Germinal center (tissue), 1 donor: ENCODE data around the gene UGT3A2.

Experiments used
- DNase-seq: peaks from one replicate; pipeline ENCODE4 v3.0.0; 2012; ENCODE audit warnings: mixed read lengths, low spot score

The UGT3A2 gene, protein sequence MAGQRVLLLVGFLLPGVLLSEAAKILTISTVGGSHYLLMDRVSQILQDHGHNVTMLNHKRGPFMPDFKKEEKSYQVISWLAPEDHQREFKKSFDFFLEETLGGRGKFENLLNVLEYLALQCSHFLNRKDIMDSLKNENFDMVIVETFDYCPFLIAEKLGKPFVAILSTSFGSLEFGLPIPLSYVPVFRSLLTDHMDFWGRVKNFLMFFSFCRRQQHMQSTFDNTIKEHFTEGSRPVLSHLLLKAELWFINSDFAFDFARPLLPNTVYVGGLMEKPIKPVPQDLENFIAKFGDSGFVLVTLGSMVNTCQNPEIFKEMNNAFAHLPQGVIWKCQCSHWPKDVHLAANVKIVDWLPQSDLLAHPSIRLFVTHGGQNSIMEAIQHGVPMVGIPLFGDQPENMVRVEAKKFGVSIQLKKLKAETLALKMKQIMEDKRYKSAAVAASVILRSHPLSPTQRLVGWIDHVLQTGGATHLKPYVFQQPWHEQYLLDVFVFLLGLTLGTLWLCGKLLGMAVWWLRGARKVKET

DNA sequence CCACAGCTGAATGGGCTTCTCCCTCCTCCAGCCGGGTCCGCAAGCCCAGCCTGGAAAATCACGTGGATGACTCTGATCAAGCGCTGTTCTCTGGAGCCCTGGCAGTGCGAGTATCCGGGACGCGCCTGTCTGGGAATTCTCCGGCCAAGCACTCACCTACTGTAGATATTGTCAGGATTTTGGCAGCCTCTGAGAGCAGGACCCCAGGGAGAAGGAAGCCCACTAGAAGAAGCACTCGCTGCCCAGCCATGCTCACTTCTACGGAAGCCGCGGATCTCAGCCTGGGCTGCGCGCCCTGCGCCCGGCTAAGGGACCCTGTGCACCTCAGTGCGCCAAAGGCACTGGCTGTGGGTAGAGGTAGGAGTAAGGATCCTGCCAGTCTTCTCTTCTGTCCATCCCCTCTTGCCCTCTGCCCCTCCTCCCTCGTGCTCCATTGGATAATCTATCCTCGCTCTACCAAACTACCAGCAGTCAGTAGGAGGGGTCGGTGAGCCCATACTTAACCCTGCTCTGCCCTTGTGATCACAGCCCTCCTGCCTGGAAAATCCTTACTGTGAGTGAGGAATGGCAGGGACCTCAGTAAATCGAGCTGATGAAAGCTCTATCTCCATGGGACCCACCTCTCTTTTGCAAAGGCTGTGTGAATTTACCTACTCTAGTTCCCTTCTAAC is at the start of gene UGT3A2:
Gene UGT3A2 (minus strand): TSS at position 343 of the 671 bp plus-strand sequence. CDS start 93 bp downstream, at position 250.
- no peak for DNase-seq

DNA sequence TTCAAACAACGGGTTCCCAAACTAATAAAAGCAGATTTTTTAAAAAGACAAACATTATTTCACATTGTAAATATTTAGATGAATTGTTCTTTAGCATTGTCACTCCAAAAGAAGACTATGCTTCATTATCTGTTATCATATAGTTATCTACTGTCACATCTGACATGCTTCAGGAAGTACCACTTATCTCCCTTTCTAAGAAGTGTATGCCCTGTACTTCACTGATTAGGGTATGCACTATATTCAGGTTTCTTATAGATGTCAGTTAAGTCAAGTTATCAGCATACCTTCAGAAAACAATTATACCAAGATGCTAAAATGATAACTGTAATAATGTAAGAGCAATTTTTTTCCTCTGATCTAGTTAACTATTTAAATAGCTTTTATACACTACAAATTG is 44.6 kb upstream of the UGT3A2 start:
- no peak for DNase-seq

DNA sequence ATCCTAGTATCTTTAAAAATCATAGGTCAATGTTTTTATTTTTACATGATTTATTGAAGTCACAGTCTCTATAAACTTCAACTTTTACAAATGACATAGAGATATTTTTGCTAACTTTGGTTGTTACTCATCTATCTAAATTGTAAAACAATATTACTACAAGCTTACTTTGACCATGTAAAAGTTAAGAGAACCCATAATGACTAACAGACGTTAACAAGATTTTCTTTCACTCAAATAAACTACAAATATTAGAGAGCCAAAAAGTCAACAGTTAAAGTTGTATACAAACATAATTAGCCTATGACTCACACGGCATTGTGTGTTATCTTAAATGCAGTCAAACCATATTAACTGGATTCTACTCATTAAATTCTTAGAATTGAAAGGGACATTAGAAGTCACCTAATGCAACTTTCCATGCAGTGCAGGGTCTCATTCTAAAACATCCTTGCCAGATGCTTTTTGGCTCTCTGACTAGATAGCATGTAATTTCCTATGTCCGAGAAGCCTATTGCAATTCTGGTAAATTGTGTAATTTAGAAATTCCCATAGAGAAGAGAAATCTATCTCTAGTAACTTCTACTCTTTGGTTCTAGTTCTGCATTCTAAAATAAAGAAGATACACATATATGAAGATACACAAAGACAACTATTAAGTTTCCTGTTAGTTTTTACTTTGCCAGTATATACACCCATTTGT is 42.2 kb upstream of the UGT3A2 start:
- DNase-seq = no peak

DNA sequence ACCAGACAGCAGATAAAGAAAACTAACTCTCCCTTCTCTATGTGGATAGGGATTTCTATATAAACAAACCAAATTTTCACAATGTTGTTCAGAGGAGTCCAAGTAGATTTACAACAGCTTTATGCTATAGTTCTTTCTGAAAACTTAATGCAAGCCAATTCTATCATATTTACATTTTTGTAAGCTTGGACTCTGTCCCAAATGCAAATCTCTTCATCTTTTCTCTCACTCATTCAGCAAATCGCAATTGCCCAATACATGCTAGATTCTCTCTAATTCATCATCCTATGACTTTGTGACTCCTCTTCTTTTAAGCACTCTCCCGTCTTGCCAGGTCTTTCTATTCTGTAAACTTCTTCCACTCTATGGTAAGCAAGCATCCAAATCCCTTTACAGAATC is 39.1 kb upstream of the UGT3A2 start:
- no peak for DNase-seq

DNA sequence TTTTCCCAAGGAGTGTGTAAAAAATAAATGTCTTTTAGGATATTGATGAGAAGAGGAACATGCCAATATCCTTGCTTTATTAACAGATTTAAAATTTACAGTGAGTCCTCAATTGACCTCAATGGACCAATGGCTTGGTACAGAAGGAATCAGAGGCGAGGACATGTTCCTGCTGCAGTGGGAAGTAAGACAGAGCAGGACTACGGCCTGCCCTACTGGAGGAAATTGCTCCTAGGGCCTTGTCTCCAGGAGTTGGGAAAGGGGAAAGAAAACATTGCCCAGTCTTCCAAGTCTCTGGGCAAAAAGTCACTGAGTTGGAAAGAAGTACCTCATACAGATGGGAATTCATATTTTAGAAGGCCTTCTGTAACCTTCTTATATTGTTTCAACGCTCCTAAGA is 33.1 kb upstream of the UGT3A2 start:
- no peak for DNase-seq

DNA sequence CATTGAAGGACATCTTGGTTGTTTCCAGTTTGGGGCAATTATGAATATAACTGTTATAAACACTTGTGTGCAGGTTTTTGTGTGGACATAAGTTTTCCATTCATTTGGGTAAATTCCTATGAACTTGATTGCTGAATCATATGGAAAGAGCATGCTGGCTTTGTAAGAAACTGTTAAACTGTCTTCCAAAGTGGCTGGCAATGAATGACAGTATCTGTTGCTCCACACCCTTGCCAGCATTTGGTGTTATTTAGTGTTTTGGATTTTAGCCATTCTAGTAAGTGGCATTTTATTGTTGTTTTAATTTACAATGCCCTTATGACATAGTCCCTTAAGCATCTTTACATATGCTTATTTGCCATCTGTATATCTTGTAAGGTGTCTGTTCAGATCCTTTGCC is 29.8 kb upstream of the UGT3A2 start:
- no peak for DNase-seq

DNA sequence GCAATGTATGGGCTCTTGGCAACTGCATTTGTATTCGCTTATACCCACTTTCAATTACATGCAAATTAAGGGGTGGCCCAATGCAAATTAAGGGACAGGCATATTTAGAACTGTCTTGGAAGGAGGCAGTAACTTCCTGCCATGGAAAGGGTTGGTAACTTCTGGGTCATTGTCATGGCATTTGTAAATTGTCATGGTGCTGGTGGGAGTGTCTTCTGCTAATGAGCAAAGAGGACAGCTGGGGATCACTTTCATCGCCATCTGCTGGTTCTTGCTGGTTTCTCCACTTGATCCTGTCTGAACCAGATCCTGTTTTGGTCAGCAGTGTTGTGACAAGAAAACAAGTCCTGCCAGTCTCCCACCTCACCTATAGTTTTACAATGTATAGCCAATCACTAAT is 23.3 kb upstream of the UGT3A2 start:
- DNase-seq = no peak

DNA sequence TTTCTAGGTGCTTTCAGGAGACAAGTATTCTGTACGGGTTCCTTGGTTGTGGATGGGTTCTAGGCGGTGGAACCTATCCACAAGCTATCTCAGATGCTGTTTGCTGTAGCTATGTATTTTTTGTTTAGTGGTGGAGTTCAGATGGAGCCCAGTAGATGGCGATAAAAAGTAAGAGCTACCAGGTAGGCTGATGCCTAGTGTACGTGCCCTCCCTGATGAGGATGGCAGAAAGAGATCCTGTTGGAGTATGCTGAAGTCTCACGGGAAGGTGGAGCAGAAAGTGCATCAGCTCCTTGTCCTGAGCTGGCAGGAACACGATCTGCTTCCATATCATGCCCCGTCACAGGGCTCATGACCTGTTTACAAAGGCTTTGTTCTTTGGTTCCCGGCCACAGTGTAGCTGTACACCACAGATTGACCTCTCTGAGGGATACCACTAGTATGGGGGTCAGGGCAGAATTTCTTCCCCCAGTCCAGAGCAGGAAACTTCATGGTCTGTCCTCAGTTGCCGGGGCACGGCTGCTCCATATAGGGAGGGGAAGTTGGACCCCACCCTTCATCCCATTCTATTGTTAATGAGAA is 12.6 kb upstream of the UGT3A2 start:
- peak; percentile 64 for DNase-seq

DNA sequence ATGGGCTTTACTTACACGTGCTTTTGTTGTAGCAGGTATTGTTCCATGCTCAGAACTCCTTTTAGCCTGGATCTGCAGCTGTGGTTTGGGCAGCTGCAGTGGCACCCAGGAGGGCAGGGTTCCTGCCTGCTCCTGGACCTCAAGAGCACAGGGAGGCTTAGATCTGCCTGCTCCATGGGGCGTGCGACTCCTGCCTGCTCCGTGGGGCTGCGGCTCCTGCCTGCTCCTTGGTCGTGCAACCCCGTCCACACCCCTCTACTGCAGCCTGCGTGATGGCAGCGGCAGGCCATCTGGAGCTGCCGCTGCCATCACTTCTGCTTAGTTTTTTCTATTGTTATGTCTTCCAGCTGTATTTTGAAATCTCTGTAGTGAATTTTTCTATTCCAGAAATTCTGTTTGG is 11.7 kb upstream of the UGT3A2 start:
- no peak for DNase-seq

DNA sequence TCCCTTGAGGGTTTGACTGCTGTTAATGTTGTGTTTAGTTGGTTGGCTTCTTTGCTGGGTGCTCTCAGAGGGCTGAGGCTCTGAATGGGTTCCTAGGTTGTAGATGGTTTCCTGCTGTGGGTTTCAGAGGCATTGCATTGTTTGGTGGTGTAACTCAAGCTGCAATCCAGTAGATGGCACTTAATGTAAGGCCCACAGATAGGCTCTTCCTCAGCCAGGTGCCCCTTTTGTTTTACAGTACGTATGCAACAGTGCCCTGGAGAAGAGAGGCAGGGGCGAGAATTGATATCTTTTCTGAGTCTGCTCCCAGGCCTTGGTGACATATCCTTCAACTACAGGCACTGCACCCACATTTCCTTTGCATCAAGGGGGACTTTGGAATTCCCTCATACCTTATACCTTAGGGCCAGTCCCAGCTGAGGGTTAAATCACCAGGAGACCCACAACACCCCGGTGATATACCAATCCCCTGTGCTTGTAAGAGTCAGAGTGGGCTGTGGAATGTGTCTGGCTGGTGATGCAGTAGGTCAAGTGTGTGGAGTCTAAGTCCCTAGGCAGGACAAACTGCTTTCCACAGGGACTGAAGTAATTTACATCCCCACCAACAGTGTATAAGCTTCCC is 7.0 kb upstream of the UGT3A2 start:
- peak; percentile 14 for DNase-seq

DNA sequence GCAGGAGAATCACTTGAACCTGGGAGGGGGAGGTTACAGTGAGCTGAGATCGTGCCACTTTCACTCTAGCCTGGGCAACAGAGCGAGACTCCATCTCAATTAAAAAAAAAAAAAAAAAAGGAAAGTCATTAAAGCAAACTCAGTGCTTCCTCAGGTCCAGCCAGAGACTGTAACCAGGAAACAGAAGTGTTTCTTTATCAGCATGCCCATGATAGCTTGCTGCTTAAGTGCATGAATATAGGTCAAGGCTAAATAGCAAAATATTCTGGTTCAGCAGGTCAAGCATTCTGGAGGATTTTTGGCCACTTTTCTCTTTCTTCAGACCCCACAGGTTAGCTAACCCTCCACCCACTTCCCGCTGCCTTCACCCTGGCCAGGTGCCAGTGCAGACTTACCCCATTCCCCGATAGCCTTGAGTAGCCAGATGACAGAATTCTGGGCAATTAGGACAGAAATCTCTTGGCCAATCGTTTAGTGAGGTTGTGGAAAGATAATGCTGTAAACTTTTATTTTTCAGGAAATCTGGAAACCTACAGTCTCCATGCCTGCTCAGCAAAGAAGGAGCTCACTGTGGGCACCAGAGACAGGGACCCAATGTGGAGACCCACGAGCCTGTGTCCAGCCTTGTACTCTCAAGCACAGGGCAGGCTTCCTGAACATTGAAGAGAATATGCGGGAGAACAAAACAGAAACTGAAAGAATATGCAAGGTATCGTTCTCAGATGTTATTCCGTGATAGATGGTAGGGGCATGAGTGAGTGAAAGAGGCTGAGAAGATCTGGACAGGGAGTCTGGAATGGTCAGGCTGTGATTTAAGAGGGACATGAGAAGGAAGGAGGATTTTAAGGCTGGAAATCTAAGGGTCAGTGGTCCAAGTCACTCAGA is 4.2 kb upstream of the UGT3A2 start:
- DNase-seq = no peak

DNA sequence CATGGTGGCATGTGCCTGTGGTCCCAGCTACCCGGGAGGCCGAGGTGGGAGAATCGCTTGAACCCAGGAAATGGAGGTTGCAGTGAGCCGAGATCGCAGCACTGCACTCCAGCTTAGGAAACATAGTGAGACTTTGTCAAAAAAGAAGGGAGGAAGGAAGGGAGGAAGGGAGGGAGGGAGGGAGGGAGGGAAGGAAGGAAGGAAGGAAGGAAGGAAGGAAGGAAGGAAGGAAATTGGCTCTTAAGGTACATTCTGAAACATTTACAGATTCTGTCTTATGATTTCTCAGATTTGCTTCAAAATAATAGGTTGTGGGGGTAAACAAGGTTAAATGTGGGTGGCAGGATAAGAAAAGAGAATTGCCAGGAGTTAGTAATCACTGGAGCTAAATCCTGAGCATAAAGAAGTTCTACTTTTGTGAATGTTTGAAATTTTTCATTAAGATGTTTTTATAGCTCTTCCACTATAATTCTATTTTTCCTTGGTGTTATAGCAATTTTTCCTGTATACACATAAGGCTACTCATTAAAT is 2.1 kb upstream of the UGT3A2 start:
- DNase-seq = no peak

DNA sequence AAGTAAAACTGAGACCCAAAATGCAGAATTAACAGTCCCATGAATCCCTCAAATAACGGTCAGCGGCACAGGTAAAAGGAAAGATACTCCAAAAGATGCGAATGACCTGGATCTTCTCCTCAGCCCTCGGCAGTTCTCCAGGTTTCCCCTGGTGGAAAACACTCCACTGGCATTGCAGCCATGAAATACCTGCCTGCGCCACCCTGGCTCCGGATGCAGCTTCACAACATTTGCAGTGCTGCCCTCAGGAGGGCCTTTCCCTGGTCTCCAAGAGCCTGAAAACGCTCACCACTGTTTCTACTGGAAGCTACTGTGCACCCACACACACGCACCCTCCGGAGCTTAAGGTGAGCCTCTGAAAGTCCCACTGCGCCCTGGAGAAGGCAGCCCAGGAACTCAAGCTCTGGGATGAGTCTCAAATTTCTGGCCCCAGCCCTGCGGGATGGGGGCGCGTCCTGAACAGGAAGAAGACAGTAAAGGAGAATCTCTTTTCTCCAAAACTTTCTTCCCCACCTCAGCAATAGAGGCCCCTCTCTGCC is 612 bp downstream of the UGT3A2 start:
- no peak for DNase-seq

DNA sequence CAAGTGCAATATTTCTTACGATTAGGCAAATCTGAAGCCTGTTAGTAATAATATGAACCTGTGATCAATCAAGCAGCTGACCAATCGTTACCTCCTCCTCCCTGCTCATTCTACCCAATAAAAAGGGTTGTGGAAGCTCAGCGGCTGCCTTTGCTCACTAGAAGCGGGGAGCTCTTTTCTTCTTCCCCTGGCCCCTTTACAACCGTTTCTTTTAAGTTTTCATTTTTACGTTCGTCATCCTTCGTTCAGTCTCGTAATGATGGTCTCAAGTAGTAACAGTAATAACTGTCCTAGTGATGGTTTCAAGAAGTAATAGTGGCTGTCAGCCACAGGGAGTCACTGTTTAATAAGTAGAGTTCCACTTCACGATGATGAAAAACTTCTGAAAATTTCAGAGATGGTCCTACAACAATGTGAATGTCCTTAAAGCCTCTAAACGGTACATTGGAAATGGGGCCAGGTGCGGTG is 6.2 kb downstream of the UGT3A2 start:
- no peak for DNase-seq

DNA sequence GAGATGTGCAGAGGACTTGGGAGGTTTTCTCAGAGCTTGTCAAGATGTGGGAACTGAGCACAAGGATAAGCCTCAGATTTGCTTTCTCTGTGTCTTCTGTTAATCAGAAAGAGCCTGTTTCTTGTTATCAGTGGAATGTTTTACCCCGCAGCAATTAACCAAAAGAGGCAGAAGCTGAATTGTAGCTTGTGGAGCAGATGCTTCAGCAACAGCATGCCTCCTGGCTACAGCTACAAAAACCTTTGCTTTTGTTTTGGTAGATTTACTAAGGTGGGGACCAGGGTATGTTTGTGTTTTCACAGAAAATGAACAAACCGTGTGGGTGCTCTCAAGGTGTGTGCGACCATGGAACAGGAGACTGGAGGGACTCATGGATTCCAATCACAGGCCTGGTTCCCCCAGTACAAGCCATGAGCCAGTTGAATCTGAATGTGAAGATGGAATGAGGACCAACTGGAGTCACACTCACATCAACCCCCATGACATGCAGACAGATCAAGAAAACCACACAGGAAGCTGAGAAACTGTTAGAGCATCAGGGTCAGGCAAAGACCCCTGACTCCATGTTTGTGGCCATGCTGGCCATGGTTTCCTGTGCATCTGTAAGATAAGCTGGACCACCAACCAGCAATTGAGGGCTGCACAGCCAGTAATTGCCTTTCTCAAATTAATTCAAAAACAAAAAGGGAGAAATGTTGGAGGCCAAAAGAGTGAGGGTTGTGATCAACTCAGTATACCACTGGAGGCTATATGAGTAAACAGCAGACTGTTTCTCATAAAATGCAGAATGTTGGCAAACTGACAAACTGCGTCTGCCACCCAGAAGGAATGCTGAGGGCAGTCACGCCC is 6.9 kb downstream of the UGT3A2 start:
- DNase-seq = no peak

DNA sequence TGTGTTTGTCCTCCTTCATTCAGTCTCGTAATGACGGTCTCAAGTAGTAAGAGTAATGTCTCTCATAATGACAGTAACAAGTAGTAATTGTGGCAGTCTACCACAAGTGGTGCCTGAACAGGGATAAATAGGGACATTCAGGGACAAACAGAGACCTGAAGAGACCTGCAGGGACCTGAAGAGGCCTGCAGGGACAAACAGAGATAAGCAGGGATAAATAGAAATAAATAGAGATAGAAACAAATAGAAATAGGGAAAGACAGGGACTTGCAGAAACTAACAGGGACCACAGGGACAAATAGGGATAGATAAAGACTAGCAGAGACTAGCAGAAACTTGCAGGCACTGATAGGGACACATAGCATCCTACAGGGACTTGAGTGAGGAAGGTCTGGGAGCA is 7.9 kb downstream of the UGT3A2 start:
- DNase-seq = no peak

DNA sequence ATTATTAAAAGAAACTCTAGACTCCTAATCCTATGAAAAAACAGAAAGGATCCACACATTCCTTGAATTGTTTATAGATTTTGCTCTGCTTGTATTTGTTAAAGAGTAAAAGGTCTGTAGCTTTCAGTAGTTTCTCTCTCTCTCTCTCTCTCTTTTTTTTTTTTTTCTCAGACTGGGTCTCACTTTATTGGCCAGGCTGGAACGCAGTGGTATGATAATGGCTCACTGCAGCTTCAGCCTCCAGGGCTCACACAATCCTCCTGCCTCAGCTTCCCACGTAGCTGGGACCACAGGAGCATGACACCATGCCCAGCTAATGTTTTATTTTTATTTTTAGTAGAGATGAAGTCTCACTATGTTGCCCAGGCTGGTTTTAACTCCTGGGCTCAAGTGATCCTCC is 9.3 kb downstream of the UGT3A2 start:
- DNase-seq = no peak

DNA sequence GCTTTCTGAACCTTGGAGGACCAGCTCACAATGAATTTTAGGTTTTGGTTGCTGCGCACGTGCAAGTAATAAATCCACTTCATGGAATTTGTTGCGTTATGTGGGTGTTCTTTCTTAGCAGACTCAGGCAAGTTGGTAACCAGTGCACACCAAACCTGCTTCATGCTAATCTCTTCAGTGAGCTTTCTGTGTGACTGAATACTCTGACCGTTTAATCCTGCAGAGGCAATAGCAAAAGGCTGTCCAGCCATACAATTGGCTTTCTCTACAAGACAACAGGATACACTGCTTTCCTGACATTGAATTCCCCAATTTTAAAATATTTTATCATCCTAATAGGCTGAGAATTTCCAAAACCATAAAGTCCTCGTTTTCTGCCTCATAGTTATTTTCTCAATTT is 10.3 kb downstream of the UGT3A2 start:
- DNase-seq = no peak

DNA sequence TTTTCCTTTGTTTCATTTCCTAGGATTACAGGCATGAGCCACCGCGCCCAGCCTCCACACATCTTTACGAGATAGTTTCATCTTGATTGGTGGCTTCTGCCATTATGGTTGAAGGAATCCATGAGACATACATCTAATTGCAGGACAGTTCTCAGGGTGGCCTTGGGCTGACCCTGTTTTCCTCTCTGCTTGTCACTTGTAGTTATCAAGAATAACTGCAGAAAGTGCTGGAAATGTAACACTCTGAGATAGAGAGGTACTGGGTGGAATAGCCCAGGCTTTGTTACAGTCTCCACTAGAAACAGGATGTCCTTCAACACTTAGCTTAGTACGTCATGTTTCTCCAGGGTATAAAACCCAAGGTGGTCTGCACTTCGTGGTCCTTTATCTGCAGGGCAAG is 10.7 kb downstream of the UGT3A2 start:
- DNase-seq = no peak
